HuH-7 (cell line): ENCODE results near the gene ZNF584.
A peak's percentile ranks its signal among the peaks of the same experiment; 100 is the strongest.
"Not testable (repeated sequence)": the region's sequence is repeated elsewhere in the genome, so short reads cannot be mapped to it uniquely, and the experiment has no call there.

Source experiments
- DNase-seq: peaks from one replicate; pipeline ENCODE4 v3.0.0; 2011; ENCODE audit warnings: low spot score

Gene ZNF584

DNA sequence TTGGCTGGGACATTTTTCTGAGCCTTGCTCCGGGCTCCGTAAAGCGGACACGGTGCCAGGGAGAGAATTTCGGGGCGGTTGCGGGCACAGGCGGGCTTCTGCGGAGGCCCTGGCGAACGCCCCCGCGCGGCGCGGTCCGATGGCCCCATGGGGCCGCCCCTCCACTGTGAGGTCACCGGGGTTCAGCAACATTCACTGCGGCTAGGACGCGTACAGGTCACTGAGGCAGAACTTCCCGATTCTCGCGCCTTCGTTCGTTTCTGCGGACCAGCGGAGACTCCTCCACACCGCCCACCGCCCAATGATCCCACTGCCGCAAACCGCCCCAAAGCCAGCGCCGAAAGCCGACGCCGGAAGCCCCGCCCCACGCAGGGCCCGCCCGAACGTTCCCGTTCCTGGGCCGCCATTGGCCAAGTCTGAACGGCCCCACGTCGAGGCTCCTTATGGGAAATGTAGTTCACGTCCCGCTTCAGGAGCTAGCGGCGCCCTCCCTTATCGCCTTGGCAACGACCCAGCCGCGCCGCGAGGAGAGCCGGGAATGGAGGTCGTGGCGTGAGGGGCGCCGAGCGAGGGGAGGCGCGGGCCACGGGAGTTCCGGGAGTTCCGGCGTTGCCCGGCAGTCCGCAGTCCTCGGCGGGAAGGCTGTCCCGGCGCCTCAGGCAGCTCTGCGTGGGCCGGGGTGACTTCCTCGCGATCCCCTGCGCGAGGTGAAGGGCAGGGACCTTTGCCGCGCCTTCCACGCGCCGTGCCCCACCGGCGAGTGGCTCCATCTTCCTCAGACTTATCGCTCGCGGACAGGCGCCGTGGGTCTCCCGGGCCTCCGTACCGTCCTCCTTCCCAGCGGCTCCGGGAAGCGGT, at the start of gene ZNF584:
ZNF584 (plus strand) TSS at position 498 of the 858 bp plus-strand sequence. CDS start 499 bp downstream, outside the sequence.
- peak; percentile 93 for DNase-seq

DNA sequence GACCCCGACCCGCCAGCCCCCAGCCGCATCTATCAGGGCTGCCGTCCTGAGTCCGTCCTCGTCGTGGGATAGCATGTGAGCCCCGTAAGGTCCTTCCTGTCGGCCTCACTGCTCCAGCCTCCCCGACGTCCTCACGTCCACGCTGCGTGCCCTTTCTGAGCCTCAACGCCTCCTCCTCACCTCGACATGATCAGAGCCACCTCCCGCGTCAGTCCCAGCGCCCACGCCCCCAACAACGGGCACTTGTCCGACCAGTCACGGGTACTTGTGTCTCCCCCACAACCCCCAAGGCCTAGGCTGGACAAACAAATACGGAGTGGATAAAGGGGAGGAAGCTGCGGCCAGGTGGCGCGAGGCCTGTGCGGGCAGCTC, 46.6 kb upstream of the ZNF584 start:
- DNase-seq, result peak; percentile 78

GRCh38 chr19:58362272-58362994, 46.0 kb upstream of the ZNF584 start, which contains the start of gene ZNF497:
Gene ZNF497, minus strand, starts transcription at chr19:58362751. Its CDS starts 5,116 bp downstream, at chr19:58357635.
- peak; percentile 99 for DNase-seq

- no peak for DNase-seq
These were observed 44.3 kb upstream of the ZNF584 start for GRCh38 chr19:58364146-58364545.

DNA sequence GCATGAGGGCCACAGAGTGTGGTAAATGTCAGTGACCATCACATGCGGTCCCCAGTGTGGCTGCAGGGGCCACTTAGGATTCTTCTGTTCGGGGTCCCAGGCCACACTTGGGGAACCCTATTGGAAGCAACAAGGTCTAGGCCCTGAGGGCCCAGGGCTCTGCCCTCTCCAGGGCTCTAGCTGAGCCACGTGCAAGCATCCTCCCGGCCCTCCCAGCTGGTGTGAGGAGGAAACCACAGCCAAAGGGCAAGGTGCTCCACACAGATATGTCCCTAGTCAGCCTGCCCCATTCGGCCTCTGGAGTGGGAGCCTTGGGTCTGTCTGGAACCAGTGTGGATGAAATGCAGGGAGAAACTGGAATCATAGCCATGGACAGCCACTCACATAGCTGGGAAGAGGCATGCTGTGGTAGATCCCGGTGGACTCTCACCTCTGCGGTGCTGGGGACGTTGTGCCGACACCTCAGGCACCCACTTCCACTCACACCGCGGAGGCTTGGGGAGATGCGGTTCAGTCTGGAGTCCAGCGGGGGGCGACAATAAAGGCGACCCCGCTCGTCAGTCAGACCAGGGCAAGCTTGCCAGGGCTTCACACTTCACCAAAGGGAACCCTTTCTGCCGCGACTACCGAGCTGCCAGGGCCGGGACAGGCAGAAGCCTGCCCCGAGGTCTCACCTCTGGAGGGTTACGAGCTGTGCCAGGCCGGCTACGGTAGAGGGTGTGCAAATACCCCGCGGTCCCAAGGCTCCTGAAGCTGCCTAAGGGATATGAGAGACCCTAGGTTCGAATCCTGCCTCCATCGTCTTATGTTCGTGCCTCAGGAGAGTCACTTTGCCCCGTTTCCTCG, 41.6 kb upstream of the ZNF584 start:
- DNase-seq, result no peak

- no peak for DNase-seq
These were observed 40.6 kb upstream of the ZNF584 start for GRCh38 chr19:58367698-58368454.

GRCh38 chr19:58368561-58369360, 39.7 kb upstream of the ZNF584 start:
- no peak for DNase-seq

DNA sequence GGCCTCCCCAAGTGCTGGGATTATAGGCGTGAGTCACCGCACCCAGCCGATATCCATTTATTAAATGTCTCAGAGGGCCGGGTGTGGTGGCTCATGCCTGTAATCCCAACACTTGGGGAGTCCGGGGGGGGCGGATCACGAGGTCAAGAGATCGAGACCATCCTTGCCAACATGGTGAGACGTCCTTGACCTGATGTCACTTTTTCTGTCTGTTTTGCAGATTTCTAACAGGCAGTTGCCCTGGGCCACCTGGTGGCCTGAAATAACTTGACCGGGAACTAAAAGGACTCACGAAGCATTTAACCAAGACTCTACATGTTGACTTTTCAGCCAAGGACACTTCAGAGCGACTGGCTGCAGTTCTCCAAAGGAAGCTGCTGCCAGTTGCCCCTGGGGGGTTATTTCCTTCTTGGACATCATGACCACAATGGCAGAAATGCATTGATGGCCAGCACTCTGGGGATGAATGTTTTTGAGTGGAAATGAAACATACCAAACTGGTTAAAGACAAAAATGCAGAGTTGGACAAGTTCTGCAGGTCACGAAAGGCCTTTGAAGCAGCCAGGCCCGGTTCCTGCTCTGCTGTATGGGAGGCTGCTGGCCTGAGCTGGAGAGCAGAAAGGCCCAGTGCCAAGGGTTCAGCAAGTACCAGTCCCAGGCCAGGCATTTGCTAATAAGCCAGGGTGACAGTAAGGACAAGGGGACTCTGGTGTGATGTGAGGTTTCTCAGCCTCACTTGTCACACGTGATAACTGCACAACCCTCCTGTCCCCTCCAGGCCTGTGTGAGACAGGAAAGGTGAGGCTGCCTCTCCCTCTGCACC, 35.9 kb upstream of the ZNF584 start:
- DNase-seq, result no peak

DNA sequence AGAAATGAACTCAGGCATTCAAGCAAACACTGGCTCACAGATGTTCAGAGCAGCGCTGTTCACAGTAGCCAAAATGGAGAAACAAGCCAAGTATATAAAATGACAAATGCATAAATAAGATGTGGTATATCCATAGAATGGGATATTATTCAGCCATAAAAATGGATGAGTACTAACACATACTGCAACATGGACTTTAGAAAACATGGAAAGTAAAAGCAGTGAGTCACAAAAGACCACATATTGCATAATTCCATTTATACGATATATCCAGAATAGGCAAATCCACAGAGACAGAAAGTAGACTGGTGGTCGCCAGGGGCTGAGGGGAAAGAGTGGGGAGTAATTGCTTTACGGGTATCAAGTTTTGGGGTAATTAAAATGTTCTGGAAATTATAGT, 34.2 kb upstream of the ZNF584 start:
- no peak for DNase-seq

DNA sequence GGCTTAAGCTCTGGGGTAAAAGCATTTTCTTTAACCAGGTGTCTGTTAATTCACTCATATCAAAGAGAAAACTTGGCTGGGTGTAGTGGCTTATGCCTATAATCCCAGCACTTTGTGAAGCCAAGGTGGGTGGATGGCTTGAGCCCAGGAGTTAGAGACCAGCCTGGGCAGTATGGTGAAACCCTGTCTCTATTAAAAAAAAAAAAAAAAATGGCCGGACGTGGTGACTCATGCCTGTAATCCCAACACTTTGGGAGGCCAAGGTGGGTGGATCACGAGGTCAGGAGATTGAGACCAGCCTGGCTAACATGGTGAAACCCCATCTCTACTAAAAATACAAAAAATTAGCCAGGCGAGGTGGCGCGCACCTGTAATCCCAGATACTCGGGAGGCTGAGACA, 31.7 kb upstream of the ZNF584 start:
- not testable (repeated sequence) for DNase-seq

- no peak for DNase-seq
These were observed 29.2 kb upstream of the ZNF584 start for GRCh38 chr19:58379246-58379645.

GRCh38 chr19:58380037-58380661, 28.3 kb upstream of the ZNF584 start:
- no peak for DNase-seq

GRCh38 chr19:58380662-58381459, 27.6 kb upstream of the ZNF584 start, which contains the start of gene ZNF837:
Gene ZNF837, minus strand, starts transcription at chr19:58381030. Its CDS starts 11,698 bp downstream, at chr19:58369332.
- DNase-seq, result peak; percentile 97

DNA sequence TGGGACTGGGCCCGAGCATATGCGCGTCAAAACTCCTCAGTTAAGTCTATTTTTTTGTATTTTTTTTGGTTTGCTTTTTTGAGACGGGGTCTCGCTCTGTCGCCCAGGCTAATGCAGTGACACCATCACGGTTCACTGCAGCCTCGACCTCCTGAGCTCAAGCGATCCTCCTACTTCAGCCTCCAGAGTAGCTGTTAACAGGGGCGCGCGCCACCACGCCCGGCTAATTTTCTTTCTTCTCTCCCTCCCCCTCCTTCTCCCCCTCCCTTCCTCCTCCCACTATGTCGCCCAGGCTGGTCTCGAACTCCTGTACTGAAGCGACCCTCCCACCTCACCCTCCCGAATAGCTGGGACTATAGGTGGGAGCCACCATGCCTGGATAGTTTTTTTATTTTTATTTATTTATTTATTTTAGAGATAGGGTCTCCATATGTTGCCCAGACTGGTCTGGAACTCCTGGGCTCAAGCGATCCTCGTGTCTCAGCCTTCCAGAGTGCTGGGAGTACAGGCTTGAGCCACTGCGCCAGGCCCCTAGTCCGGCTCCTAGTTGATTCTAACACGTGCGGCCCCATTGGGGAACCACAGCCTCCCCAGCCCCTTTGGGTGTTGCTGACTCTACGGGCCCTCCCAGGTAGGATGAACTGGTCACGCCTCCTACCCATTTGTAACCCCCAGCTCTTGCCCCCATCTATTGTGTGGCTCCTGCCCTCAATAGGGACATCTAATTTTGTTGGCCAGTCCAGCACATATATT, 26.8 kb upstream of the ZNF584 start:
- no peak for DNase-seq

GRCh38 chr19:58382997-58383603, 25.3 kb upstream of the ZNF584 start:
- no peak for DNase-seq

DNA sequence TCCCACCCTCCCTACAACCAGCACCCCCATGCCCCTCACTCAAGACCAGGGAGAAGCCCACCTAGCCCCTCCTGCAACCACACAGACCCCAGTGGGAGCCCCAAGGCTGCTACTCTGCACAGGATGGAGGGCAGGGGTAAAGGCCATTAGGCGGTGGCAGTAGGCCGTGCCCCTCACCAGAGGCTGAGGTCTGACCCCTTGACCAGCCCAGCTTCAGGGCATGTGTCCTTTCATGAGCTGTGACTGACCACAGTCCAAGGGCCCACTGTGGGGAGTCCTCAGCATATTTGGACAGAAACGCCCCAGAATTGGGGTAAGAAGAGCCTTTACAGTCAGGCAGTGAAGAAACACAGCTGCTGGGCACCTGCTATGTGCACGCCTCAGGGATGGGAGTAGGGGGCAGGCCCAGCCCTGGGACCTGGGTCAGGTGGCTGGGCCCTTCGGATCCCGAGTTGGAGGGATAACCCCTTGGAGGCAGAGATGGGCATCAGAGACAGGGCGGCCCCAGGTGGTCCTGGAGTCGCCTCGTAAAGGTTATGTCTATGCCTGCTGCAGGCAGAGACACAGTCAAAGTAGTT, 23.0 kb upstream of the ZNF584 start:
- no peak for DNase-seq
